ENCODE data around the gene BIRC6.

- TF ChIP-seq, protein P1, sequence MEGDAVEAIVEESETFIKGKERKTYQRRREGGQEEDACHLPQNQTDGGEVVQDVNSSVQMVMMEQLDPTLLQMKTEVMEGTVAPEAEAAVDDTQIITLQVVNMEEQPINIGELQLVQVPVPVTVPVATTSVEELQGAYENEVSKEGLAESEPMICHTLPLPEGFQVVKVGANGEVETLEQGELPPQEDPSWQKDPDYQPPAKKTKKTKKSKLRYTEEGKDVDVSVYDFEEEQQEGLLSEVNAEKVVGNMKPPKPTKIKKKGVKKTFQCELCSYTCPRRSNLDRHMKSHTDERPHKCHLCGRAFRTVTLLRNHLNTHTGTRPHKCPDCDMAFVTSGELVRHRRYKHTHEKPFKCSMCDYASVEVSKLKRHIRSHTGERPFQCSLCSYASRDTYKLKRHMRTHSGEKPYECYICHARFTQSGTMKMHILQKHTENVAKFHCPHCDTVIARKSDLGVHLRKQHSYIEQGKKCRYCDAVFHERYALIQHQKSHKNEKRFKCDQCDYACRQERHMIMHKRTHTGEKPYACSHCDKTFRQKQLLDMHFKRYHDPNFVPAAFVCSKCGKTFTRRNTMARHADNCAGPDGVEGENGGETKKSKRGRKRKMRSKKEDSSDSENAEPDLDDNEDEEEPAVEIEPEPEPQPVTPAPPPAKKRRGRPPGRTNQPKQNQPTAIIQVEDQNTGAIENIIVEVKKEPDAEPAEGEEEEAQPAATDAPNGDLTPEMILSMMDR (optimal IDR thresholded peaks at IDR 0.05 in 1 of 3, IDR thresholded peaks at IDR 0.05 in 1 of 3, conservative IDR thresholded peaks at IDR 0.05 in 1 of 3; ENCODE audit: extremely low read depth in 1 of 3, insufficient read depth in 2 of 3, low read length in 3 of 3): no peak
- no peak for TF ChIP-seq EZH2 (IDR thresholded peaks at IDR 0.05; ENCODE audit: low read length)
These were observed 209.1 kb downstream of the BIRC6 start for GRCh38 chr2:32565902-32566301.
